K562 (cell line): Measurements from ENCODE around the gene HEPACAM. TPM values are rescaled to one million over a fixed set of nuclear protein-coding genes. Genes with fewer than 3 reads are reported as not detected.

Source experiments
- ATAC-seq: fragments of 200-7000 bp; cut with Tn5 transposase; 3 replicates; pipeline ENCODE4 v1.9.1; 2020; ENCODE audit warnings: moderate library complexity
- BruUV-seq: library from RNA; stranded (reverse); fragments of 400-500 nt; replicated peaks from 2 replicates; lab custom pipeline; 2021; lab: Mats Ljungman, UMichigan
- CTCF ChIA-PET: fragments of 300-600 bp; formaldehyde crosslinking; extraction: SDS; loops from one replicate; lab custom pipeline; 2021; ENCODE audit warnings: low intra/inter-chr PET ratio; lab: Yijun Ruan, JAX
- POLR2A ChIA-PET: fragments of 300-600, 350-650 bp; sonication (Branson Sonifier 250); formaldehyde crosslinking; extraction: SDS; loops from one replicate; lab custom pipeline; 2021; ENCODE audit warnings: antibody characterized with exemption, inconsistent platforms; lab: Yijun Ruan, JAX
- DNase-seq, 4 experiments: peaks; one replicate each; pipeline versions ENCODE4 v3.0.0 to v3.0.0-alpha.2; 2011 to 2018; ENCODE audit warnings: low spot score in 3 of 4, mixed read lengths in 3 of 4; ENCODE audit errors: extremely low read depth in 1 of 4
- FAIRE-seq: peaks from 2 replicates; lab custom pipeline; 2011; peaks lifted over from hg19 to GRCh38; lab: Jason Lieb, UNC
- H2AFZ ChIP-seq: 2 replicates; pipeline ENCODE4 v1.6.0; 2011; ENCODE audit warnings: low read depth, low read length, control low read depth, inconsistent platforms
- H3K27ac ChIP-seq: fragments of 200-600 bp; 3 replicates; pipeline ENCODE4 v1.8.0; 2011; ENCODE audit warnings: low read depth, mild to moderate bottlenecking, control low read depth, inconsistent platforms, low read length, moderate library complexity, mixed read lengths; ENCODE audit errors: extremely low read depth
- H3K27me3 ChIP-seq, 2 experiments: fragments of 300-600 bp in 1 of 2; 2 replicates in 1 of 2; 3 replicates in 1 of 2; pipeline versions ENCODE4 v1.6.0 to v1.8.0; 2011; ENCODE audit warnings: inconsistent platforms in 2 of 2, low read length in 2 of 2, mild to moderate bottlenecking in 1 of 2, mixed read lengths in 1 of 2, moderate library complexity in 1 of 2; ENCODE audit not compliant: control insufficient read depth in 2 of 2, insufficient read depth in 2 of 2
- H3K36me3 ChIP-seq: fragments of 300-600 bp; 3 replicates; pipeline ENCODE4 v1.8.0; 2011; ENCODE audit warnings: mild to moderate bottlenecking, low read length, inconsistent platforms; ENCODE audit not compliant: control insufficient read depth, insufficient read depth
- H3K4me1 ChIP-seq, 2 experiments: fragments of 200-600 bp in 1 of 2; replicated peaks in 1 of 2; 2 replicates in 1 of 2; 3 replicates in 1 of 2; pipeline versions ENCODE4 v1.5.1 to v1.8.0; 2011; ENCODE audit warnings: inconsistent platforms in 2 of 2, low read length in 2 of 2, mild to moderate bottlenecking in 1 of 2, mixed read lengths in 1 of 2, moderate library complexity in 1 of 2; ENCODE audit not compliant: control insufficient read depth in 2 of 2, insufficient read depth in 2 of 2
- H3K4me2 ChIP-seq: 2 replicates; pipeline ENCODE4 v1.6.1; 2011; ENCODE audit warnings: low read length, control low read depth, inconsistent platforms, mixed read lengths; ENCODE audit not compliant: insufficient read depth
- H3K4me3 ChIP-seq: fragments of 200-600 bp; sonication (generic), shearing (Covaris generic); 2 replicates; pipeline ENCODE4 v1.5.1; 2016; ENCODE audit warnings: control low read depth, inconsistent platforms
- H3K79me2 ChIP-seq: fragments of 200-600 bp; 3 replicates; pipeline ENCODE4 v1.8.0; 2011; ENCODE audit warnings: low read length, inconsistent platforms; ENCODE audit not compliant: control insufficient read depth, insufficient read depth
- H3K9ac ChIP-seq, 2 experiments: 2 replicates each; pipeline versions ENCODE4 v1.6.0 to v1.6.1; 2011; ENCODE audit warnings: low read depth in 2 of 2, low read length in 2 of 2, control low read depth in 1 of 2, inconsistent platforms in 1 of 2, mild to moderate bottlenecking in 1 of 2, mixed read lengths in 1 of 2; ENCODE audit not compliant: insufficient read depth in 1 of 2
- H3K9me1 ChIP-seq: one replicate; pipeline ENCODE4 v1.6.0; 2011; ENCODE audit warnings: inconsistent platforms, mild to moderate bottlenecking, low read length, moderate library complexity; ENCODE audit not compliant: control insufficient read depth, insufficient read depth
- H3K9me3 ChIP-seq: replicated peaks from 2 replicates; pipeline ENCODE4 v1.5.1; 2011; ENCODE audit warnings: low read depth, low read length, inconsistent platforms; ENCODE audit not compliant: control insufficient read depth, insufficient read depth
- H4K20me1 ChIP-seq: replicated peaks from 2 replicates; pipeline ENCODE4 v1.6.1; 2011; ENCODE audit warnings: low read length, inconsistent platforms, mixed read lengths; ENCODE audit not compliant: control insufficient read depth, insufficient read depth
- CREBBP ChIP-seq: IDR thresholded peaks from one replicate; pipeline ENCODE4 v1.6.1; 2012; ENCODE audit warnings: low read depth, mild to moderate bottlenecking, control low read depth, inconsistent platforms, low read length
- GATA2 ChIP-seq: sonication (generic); formaldehyde crosslinking; IDR thresholded peaks from 2 replicates; pipeline ENCODE4 v1.4.0; 2020; ENCODE audit warnings: mild to moderate bottlenecking, missing genetic modification reagents
- HDAC6 ChIP-seq: IDR thresholded peaks from 2 replicates; pipeline ENCODE4 v1.6.1; 2012; ENCODE audit warnings: low read depth, mild to moderate bottlenecking, control low read depth, inconsistent platforms, low read length, moderate library complexity
- KHSRP ChIP-seq: fragments of 450-650 bp; IDR thresholded peaks from 2 replicates; pipeline ENCODE4 v1.6.1; 2017
- TEAD1 ChIP-seq, 2 experiments: fragments of 450-650 bp in 1 of 2; sonication (generic) in 1 of 2; formaldehyde crosslinking; IDR thresholded peaks; 2 replicates each; pipeline versions ENCODE4 v1.4.0 to v1.8.0; 2020 to 2022; ENCODE audit warnings: mild to moderate bottlenecking in 2 of 2, missing genetic modification reagents in 1 of 2
- YY1 ChIP-seq, 3 experiments: IDR thresholded peaks; 2 replicates each; pipeline ENCODE4 v1.6.1; 2011; ENCODE audit warnings: low read length in 2 of 3, mild to moderate bottlenecking in 2 of 3, moderate library complexity in 2 of 3, borderline replicate concordance in 1 of 3, control low read depth in 1 of 3, low read depth in 1 of 3; ENCODE audit not compliant: insufficient read depth in 3 of 3, insufficient replicate concordance in 2 of 3, control insufficient read depth in 1 of 3, insufficient read length in 1 of 3; ENCODE audit errors: extremely low read depth in 1 of 3
- ZNF57 ChIP-seq: fragments of 450-650 bp; formaldehyde crosslinking; IDR thresholded peaks from 2 replicates; pipeline ENCODE4 v1.4.0; 2020; ENCODE audit warnings: mild to moderate bottlenecking, moderate library complexity
- WGBS: fragments of 100-300 bp; shearing (Covaris generic); methylation state at CpG from one replicate; pipeline ENCODE4 v1.1.6; 2016; ENCODE audit warnings: low coverage, mixed read lengths; ENCODE audit not compliant: insufficient coverage; ENCODE audit errors: missing lambda C conversion rate; 5-methylcytosine and 5-hydroxymethylcytosine counted together
- in situ Hi-C: fragments of 300-500 bp; cut with MboI; formaldehyde crosslinking; loops from 4 replicates; pipeline ENCODE4 v1.15.0; 2018; ENCODE audit warnings: inconsistent platforms, mixed read lengths
- intact Hi-C: fragments of 100-400 bp; cut with micrococcal nuclease; formaldehyde crosslinking; loops from 2 replicates; pipeline ENCODE4 v1.14.2; 2022
- polyA plus RNA-seq, 8 experiments: library from polyadenylated mRNA; depleted of rRNA in 4 of 8; stranded (reverse) in 5 of 8; unstranded in 3 of 8; fragments of >200 nt; fragmentation: Nextera tagmentation in 2 of 8; fragmentation: Illumina TruSeq in 1 of 8; extraction: Ambion mirVana in 2 of 8; extraction: Trizol in 1 of 8; gene quantifications; 2 replicates each; pipeline versions ENCODE4 v1.2.1 to v1.2.3, GENCODE V29; 2011 to 2014; ENCODE audit warnings: inconsistent platforms in 1 of 8, missing spikeins in 1 of 8
- total RNA-seq, 7 experiments: library from RNA; depleted of rRNA in 6 of 7; stranded (reverse); fragments of >200 nt in 6 of 7; fragmentation: Illumina TruSeq in 2 of 7; extraction: Trizol in 2 of 7; gene quantifications; 2 replicates each; pipeline versions ENCODE4 v1.2.1 to v1.2.3, GENCODE V29; 2011 to 2021; ENCODE audit warnings: low replicate concordance in 1 of 7
- TF ChIP-seq, protein P1 (sequence below): fragments of 200-600 bp; sonication (generic); IDR thresholded peaks from one replicate; pipeline ENCODE4 v1.6.1; 2012; ENCODE audit warnings: mild to moderate bottlenecking, low read depth, low read length, inconsistent platforms
- TF ChIP-seq, protein P2 (sequence below): fragments of 450-650 bp; formaldehyde crosslinking; IDR thresholded peaks from 2 replicates; pipeline ENCODE4 v1.4.0; 2020; ENCODE audit warnings: mild to moderate bottlenecking

HEPACAM gene
- total and polyA plus RNA-seq, 9 of the 15 experiments (the other 6 are each of a cell fraction or from before 2014, with no cell fraction given): not detected

DNA sequence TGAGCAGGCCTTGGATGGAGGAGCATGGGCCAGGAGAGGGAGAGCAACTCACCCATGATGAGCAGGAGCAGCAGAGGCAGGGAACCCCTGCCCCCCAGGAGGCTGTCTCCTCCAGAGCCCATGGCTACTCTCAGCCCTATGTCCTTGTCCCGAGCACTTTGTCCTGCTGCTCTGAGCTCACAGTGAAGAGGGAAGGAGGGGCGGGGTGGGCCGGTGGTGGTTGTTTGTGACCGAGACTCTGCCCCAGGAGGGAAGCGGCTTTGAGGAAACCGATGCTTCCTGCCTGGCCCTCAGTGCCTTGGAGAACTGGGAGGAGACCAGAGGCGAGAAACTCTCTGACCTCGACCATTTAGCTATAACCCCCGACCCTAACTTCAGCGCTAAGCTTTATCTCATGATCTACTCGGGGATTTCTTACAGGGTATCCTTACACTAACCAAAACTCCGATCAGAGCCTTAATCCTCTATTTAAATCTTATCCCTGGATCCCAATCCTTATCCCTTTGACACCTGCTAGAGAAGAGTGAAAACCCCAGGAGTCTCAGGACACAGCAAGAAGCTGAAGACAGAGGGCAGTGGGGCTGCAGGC, 38.1 kb downstream of the HEPACAM start, which contains the start of gene ROBO4:
Gene ROBO4 (minus strand): TSS at position 192 of the 589 bp plus-strand sequence. CDS start 70 bp downstream, at position 122.
- peaks cover 2% of the 10 kb centered on the region for H3K9me1 ChIP-seq
- DNase-seq: no peak
- H3K9ac ChIP-seq: no peak within 1 kb of the TSS
- H3K27ac ChIP-seq: no peak within 1 kb of the TSS
- BruUV-seq: no TSS peak
- H4K20me1 ChIP-seq: 0 out of 2 replicates have a peak, but pooled peaks cover 4% of the 10 kb centered on the region
- CTCF ChIA-PET: no interaction called here
- no peaks in the 10 kb centered on the region for H3K9me3 ChIP-seq
- intact Hi-C loops (no loop called here), in situ Hi-C loops (no loop called here)
- H2AFZ ChIP-seq: no peak within 1 kb of the TSS
- POLR2A ChIA-PET: no interaction called here
- H3K79me2 ChIP-seq: no peaks in the 10 kb centered on the region
- TF ChIP-seq ZNF57 (CRISPR knock-in tag) (no peak), HDAC6 (no peak), YY1 (IDR thresholded peaks at IDR 0.05; ENCODE audit: borderline replicate concordance in 1 of 3, control insufficient read depth in 1 of 3, extremely low read depth in 1 of 3, insufficient read depth in 3 of 3, insufficient read length in 1 of 3, insufficient replicate concordance in 2 of 3, low read depth in 1 of 3, low read length in 2 of 3) (no peak), TEAD1 (CRISPR knock-in tag; IDR thresholded peaks at IDR 0.05) (no peak), CREBBP (no peak), KHSRP (no peak), GATA2 (no peak)
- TF ChIP-seq, protein P1, sequence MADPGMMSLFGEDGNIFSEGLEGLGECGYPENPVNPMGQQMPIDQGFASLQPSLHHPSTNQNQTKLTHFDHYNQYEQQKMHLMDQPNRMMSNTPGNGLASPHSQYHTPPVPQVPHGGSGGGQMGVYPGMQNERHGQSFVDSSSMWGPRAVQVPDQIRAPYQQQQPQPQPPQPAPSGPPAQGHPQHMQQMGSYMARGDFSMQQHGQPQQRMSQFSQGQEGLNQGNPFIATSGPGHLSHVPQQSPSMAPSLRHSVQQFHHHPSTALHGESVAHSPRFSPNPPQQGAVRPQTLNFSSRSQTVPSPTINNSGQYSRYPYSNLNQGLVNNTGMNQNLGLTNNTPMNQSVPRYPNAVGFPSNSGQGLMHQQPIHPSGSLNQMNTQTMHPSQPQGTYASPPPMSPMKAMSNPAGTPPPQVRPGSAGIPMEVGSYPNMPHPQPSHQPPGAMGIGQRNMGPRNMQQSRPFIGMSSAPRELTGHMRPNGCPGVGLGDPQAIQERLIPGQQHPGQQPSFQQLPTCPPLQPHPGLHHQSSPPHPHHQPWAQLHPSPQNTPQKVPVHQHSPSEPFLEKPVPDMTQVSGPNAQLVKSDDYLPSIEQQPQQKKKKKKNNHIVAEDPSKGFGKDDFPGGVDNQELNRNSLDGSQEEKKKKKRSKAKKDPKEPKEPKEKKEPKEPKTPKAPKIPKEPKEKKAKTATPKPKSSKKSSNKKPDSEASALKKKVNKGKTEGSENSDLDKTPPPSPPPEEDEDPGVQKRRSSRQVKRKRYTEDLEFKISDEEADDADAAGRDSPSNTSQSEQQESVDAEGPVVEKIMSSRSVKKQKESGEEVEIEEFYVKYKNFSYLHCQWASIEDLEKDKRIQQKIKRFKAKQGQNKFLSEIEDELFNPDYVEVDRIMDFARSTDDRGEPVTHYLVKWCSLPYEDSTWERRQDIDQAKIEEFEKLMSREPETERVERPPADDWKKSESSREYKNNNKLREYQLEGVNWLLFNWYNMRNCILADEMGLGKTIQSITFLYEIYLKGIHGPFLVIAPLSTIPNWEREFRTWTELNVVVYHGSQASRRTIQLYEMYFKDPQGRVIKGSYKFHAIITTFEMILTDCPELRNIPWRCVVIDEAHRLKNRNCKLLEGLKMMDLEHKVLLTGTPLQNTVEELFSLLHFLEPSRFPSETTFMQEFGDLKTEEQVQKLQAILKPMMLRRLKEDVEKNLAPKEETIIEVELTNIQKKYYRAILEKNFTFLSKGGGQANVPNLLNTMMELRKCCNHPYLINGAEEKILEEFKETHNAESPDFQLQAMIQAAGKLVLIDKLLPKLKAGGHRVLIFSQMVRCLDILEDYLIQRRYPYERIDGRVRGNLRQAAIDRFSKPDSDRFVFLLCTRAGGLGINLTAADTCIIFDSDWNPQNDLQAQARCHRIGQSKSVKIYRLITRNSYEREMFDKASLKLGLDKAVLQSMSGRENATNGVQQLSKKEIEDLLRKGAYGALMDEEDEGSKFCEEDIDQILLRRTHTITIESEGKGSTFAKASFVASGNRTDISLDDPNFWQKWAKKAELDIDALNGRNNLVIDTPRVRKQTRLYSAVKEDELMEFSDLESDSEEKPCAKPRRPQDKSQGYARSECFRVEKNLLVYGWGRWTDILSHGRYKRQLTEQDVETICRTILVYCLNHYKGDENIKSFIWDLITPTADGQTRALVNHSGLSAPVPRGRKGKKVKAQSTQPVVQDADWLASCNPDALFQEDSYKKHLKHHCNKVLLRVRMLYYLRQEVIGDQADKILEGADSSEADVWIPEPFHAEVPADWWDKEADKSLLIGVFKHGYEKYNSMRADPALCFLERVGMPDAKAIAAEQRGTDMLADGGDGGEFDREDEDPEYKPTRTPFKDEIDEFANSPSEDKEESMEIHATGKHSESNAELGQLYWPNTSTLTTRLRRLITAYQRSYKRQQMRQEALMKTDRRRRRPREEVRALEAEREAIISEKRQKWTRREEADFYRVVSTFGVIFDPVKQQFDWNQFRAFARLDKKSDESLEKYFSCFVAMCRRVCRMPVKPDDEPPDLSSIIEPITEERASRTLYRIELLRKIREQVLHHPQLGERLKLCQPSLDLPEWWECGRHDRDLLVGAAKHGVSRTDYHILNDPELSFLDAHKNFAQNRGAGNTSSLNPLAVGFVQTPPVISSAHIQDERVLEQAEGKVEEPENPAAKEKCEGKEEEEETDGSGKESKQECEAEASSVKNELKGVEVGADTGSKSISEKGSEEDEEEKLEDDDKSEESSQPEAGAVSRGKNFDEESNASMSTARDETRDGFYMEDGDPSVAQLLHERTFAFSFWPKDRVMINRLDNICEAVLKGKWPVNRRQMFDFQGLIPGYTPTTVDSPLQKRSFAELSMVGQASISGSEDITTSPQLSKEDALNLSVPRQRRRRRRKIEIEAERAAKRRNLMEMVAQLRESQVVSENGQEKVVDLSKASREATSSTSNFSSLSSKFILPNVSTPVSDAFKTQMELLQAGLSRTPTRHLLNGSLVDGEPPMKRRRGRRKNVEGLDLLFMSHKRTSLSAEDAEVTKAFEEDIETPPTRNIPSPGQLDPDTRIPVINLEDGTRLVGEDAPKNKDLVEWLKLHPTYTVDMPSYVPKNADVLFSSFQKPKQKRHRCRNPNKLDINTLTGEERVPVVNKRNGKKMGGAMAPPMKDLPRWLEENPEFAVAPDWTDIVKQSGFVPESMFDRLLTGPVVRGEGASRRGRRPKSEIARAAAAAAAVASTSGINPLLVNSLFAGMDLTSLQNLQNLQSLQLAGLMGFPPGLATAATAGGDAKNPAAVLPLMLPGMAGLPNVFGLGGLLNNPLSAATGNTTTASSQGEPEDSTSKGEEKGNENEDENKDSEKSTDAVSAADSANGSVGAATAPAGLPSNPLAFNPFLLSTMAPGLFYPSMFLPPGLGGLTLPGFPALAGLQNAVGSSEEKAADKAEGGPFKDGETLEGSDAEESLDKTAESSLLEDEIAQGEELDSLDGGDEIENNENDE: no peak
- TF ChIP-seq, protein P2, sequence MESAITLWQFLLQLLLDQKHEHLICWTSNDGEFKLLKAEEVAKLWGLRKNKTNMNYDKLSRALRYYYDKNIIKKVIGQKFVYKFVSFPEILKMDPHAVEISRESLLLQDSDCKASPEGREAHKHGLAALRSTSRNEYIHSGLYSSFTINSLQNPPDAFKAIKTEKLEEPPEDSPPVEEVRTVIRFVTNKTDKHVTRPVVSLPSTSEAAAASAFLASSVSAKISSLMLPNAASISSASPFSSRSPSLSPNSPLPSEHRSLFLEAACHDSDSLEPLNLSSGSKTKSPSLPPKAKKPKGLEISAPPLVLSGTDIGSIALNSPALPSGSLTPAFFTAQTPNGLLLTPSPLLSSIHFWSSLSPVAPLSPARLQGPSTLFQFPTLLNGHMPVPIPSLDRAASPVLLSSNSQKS (CRISPR knock-in tag): no peak
- peaks cover 9 to 58% of the 10 kb centered on the region in 2 experiments for H3K27me3 ChIP-seq
- no peak for ATAC-seq
- no peaks in the 10 kb centered on the region for H3K36me3 ChIP-seq
- WGBS: 1% methylated on average over 8 of the region's 12 CpGs
- H3K4me1 ChIP-seq: no peaks in the 10 kb centered on the region
- FAIRE-seq: no peak
- H3K4me2 ChIP-seq: no peak within 1 kb of the TSS
- H3K4me3 ChIP-seq: no peak within 1 kb of the TSS
